ENCODE measurements around the gene SYT5.
"Not testable (repeated sequence)": the region's sequence is repeated elsewhere in the genome, so short reads cannot be mapped to it uniquely, and the experiment has no call there.

The SYT5 gene

GRCh38 chr19:55208880-55209692 is 29.0 kb upstream of the SYT5 start, which contains the start of gene PTPRH:
PTPRH (minus strand) TSS chr19:55209501; CDS start chr19:55209433, 68 bp downstream.
- no peak for DNase-seq (ENCODE audit: low read depth in 3 of 3, low spot score in 1 of 3)

GRCh38 chr19:55206664-55207500 is 26.8 kb upstream of the SYT5 start:
- peak in 1 of 3 donors; percentile 27 for DNase-seq (ENCODE audit: low read depth in 3 of 3, low spot score in 1 of 3)

- DNase-seq (ENCODE audit: low read depth in 3 of 3, low spot score in 1 of 3): not testable (repeated sequence)
Observed at GRCh38 chr19:55202199-55202598, 22.1 kb upstream of the SYT5 start.

- DNase-seq (ENCODE audit: low read depth in 3 of 3, low spot score in 1 of 3): no peak
Observed at GRCh38 chr19:55199620-55200204, 19.6 kb upstream of the SYT5 start.

- DNase-seq (ENCODE audit: low read depth in 3 of 3, low spot score in 1 of 3): no peak
Observed at GRCh38 chr19:55198651-55199050, 18.6 kb upstream of the SYT5 start.

- DNase-seq (ENCODE audit: low read depth in 3 of 3, low spot score in 1 of 3): no peak
Observed at GRCh38 chr19:55197528-55197927, 17.4 kb upstream of the SYT5 start.

GRCh38 chr19:55196803-55197202 is 16.7 kb upstream of the SYT5 start:
- no peak for DNase-seq (ENCODE audit: low read depth in 3 of 3, low spot score in 1 of 3)

GRCh38 chr19:55193481-55193880 is 13.4 kb upstream of the SYT5 start:
- DNase-seq (ENCODE audit: low read depth in 3 of 3, low spot score in 1 of 3): no peak

- no peak for DNase-seq (ENCODE audit: low read depth in 3 of 3, low spot score in 1 of 3)
Observed at GRCh38 chr19:55189403-55189835, 9.3 kb upstream of the SYT5 start.

GRCh38 chr19:55188625-55189024 is 8.5 kb upstream of the SYT5 start:
- DNase-seq (ENCODE audit: low read depth in 3 of 3, low spot score in 1 of 3): no peak

GRCh38 chr19:55186080-55186479 is 6.0 kb upstream of the SYT5 start:
- DNase-seq (ENCODE audit: low read depth in 3 of 3, low spot score in 1 of 3): no peak

GRCh38 chr19:55181740-55182139 is 1.7 kb upstream of the SYT5 start:
- no peak for DNase-seq (ENCODE audit: low read depth in 3 of 3, low spot score in 1 of 3)

GRCh38 chr19:55178781-55179599 is 1.1 kb downstream of the SYT5 start:
- DNase-seq (ENCODE audit: low read depth in 3 of 3, low spot score in 1 of 3): peak; percentile 72 to 85 (median 77)

GRCh38 chr19:55176076-55176475 is 4.0 kb downstream of the SYT5 start:
- no peak for DNase-seq (ENCODE audit: low read depth in 3 of 3, low spot score in 1 of 3)

GRCh38 chr19:55175117-55175867 is 4.8 kb downstream of the SYT5 start:
- no peak for DNase-seq (ENCODE audit: low read depth in 3 of 3, low spot score in 1 of 3)

- DNase-seq (ENCODE audit: low read depth in 3 of 3, low spot score in 1 of 3): no peak
Observed at GRCh38 chr19:55174425-55175116, 5.5 kb downstream of the SYT5 start.

GRCh38 chr19:55173714-55174409 is 6.2 kb downstream of the SYT5 start:
- no peak for DNase-seq (ENCODE audit: low read depth in 3 of 3, low spot score in 1 of 3)

- no peak for DNase-seq (ENCODE audit: low read depth in 3 of 3, low spot score in 1 of 3)
Observed at GRCh38 chr19:55173186-55173713, 6.8 kb downstream of the SYT5 start.

- DNase-seq (ENCODE audit: low read depth in 3 of 3, low spot score in 1 of 3): no peak
Observed at GRCh38 chr19:55172741-55173140, 7.3 kb downstream of the SYT5 start.
